ENCODE data around the gene TRMT10A.

- TF ChIP-seq POLR2AphosphoS5 (IDR thresholded peaks at IDR 0.05; ENCODE audit: insufficient read depth, low read depth, low read length) (no peak), CTCF (IDR thresholded peaks at IDR 0.05; ENCODE audit: extremely low read depth in 1 of 2, insufficient read depth in 1 of 2, low read depth in 1 of 2, low read length in 2 of 2) (no peak)
These were observed 53.1 kb downstream of the TRMT10A start, which contains the start of gene C4orf17 for GRCh38 chr4:99510721-99511120.
